ENCODE measurements around the gene ABI3BP. TPM values are rescaled to one million over a fixed set of nuclear protein-coding genes. Genes with fewer than 3 reads are reported as not detected.

The ABI3BP gene
- polyA plus RNA-seq, 1 experiment = 16.3 TPM

DNA sequence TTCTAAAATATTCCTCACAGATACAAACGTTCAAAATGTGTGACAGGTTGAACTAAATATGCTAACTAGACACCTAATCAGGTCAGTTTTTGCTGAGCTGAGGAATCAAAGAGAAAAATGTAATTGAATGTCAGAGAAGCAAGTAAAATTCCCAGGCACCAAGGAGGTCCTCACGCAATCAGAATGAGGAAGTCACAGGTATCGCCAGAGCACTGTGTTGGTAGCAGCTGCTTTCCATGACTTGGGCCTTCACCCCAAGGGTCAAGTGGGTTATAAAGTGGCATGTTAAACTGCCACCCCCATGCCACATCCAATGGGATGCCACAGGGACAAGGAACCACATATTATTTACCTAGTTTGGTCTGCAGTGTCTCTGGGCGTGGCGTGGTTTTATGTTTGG, 158.9 kb downstream of the ABI3BP start:
- TF ChIP-seq, protein P1, sequence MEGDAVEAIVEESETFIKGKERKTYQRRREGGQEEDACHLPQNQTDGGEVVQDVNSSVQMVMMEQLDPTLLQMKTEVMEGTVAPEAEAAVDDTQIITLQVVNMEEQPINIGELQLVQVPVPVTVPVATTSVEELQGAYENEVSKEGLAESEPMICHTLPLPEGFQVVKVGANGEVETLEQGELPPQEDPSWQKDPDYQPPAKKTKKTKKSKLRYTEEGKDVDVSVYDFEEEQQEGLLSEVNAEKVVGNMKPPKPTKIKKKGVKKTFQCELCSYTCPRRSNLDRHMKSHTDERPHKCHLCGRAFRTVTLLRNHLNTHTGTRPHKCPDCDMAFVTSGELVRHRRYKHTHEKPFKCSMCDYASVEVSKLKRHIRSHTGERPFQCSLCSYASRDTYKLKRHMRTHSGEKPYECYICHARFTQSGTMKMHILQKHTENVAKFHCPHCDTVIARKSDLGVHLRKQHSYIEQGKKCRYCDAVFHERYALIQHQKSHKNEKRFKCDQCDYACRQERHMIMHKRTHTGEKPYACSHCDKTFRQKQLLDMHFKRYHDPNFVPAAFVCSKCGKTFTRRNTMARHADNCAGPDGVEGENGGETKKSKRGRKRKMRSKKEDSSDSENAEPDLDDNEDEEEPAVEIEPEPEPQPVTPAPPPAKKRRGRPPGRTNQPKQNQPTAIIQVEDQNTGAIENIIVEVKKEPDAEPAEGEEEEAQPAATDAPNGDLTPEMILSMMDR (IDR thresholded peaks at IDR 0.05; ENCODE audit: insufficient read depth, low read depth, low read length) = no peak
- no peaks in the 10 kb centered on the region for H3K27me3 ChIP-seq (ENCODE audit: control insufficient read depth, insufficient read depth, low read length)
- DNase-seq (ENCODE audit: low read depth) = no peak
- no peaks in the 10 kb centered on the region for H3K36me3 ChIP-seq (ENCODE audit: control insufficient read depth, insufficient read depth, low read length)
- ChIA-PET CTCF (no interaction called here), POLR2A (no interaction called here)
- no peak overlapping the region for H3K4me3 ChIP-seq (ENCODE audit: low read depth, low read length)

DNA sequence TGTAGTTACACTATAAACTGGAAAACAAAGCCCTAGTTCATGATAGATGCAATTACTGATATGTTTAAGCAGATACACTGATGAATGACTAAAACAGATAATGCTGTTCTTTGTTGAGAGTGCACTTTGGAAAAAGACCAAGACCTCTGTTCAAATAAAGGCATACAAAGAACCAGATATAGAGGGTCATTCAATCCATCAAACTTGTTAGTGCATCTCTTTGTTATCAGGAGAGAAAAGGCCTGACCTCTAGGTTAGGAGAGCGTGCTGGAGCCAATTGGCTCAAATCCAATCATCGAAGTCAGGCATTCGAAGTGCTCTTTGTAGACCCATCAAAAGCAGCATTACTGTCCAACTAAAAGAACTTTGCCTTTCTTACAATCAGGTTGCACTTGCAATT, 159.7 kb downstream of the ABI3BP start:
- TF ChIP-seq, protein P1 (IDR thresholded peaks at IDR 0.05; ENCODE audit: insufficient read depth, low read depth, low read length) = no peak
- H3K36me3 ChIP-seq (ENCODE audit: control insufficient read depth, insufficient read depth, low read length) = no peaks in the 10 kb centered on the region
- 0 out of 2 replicates have a peak, but pooled peaks cover 2% of the 10 kb centered on the region for H3K27me3 ChIP-seq (ENCODE audit: control insufficient read depth, insufficient read depth, low read length)
- DNase-seq (ENCODE audit: low read depth) = no peak
- POLR2A ChIA-PET = no interaction called here
- CTCF ChIA-PET = no interaction called here
- no peak overlapping the region for H3K4me3 ChIP-seq (ENCODE audit: low read depth, low read length)

DNA sequence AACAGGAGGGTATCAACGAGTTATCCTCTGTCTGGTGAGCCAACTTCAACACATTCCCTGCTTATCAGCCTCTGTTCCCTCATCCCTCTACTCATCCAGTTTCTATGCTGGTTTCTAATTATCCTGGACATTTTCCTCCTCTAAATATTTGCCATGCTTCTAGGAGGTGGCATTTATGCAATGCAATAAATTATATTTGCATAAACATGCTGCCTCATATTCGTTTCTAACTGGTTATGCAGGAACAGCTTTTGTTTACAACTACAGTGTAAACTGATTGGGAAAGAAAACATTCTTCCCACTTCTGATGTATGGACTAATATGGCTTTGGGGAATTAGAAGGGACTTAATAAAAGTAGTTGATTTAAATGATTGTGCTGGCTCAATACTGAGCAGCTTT, 161.6 kb downstream of the ABI3BP start:
- Histone ChIP-seq H3K27me3 (ENCODE audit: control insufficient read depth, insufficient read depth, low read length) (0 out of 2 replicates have a peak, but pooled peaks cover 2% of the 10 kb centered on the region), H3K36me3 (ENCODE audit: control insufficient read depth, insufficient read depth, low read length) (no peaks in the 10 kb centered on the region), H3K4me3 (ENCODE audit: low read depth, low read length) (no peak overlapping the region)
- TF ChIP-seq, protein P1 (IDR thresholded peaks at IDR 0.05; ENCODE audit: insufficient read depth, low read depth, low read length) = no peak
- no peak for DNase-seq (ENCODE audit: low read depth)
- CTCF ChIA-PET = interaction anchor here (1.5 kb wide), 2 partner anchors 9 to 13 kb away, joined by 3 read pairs; no protein-coding TSS in a partner anchor
- POLR2A ChIA-PET = no interaction called here

DNA sequence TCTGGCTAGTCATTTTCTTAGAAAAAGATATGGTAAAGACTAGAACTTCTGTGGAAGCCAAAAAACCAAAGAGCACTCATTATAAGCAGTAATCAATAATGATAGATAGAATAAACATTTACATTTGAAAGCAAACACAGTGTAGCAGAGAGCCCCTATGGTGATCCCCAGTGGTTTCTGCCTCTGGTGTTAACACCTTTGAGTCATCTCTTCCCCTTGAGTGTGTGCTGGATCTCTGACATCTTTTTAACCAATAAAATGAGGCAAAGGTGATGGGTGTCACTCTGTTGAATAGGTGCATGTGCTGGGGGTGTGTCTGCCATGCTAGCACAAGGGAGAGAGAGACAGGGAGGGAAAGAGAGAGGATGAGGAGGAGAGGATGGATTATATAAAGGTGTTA, 162.3 kb downstream of the ABI3BP start:
- CTCF ChIA-PET = interaction anchor here (1.5 kb wide), 2 partner anchors 8 to 12 kb away, joined by 3 read pairs; no protein-coding TSS in a partner anchor
- Histone ChIP-seq H3K27me3 (ENCODE audit: control insufficient read depth, insufficient read depth, low read length) (0 out of 2 replicates have a peak, but pooled peaks cover 2% of the 10 kb centered on the region), H3K4me3 (ENCODE audit: low read depth, low read length) (no peak overlapping the region), H3K36me3 (ENCODE audit: control insufficient read depth, insufficient read depth, low read length) (no peaks in the 10 kb centered on the region)
- POLR2A ChIA-PET = no interaction called here
- TF ChIP-seq, protein P1 (IDR thresholded peaks at IDR 0.05; ENCODE audit: insufficient read depth, low read depth, low read length) = no peak
- no peak for DNase-seq (ENCODE audit: low read depth)

DNA sequence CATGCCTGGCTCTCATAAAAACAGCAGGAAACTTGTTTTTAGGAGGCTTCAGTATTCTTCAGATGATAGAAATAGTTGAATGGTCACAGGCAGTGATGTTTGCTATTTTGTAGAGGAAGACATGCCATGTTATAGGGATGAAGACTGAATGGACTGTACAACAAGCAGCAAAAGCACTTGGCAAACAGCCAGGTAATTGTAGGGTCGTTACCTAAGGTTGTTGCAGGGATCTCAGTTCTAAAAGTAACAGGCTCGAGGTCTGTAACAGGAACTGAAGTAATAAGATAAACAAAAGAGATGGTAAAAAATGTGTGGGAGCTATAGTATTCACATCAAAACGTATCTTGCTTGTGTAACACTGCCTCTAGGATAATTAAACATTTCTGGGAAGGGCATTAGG, 167.6 kb downstream of the ABI3BP start:
- DNase-seq (ENCODE audit: low read depth) = no peak
- ChIA-PET POLR2A (no interaction called here), CTCF (no interaction called here)
- no peaks in the 10 kb centered on the region for H3K36me3 ChIP-seq (ENCODE audit: control insufficient read depth, insufficient read depth, low read length)
- TF ChIP-seq, protein P1 (IDR thresholded peaks at IDR 0.05; ENCODE audit: insufficient read depth, low read depth, low read length) = no peak
- H3K27me3 ChIP-seq (ENCODE audit: control insufficient read depth, insufficient read depth, low read length) = 0 out of 2 replicates have a peak, but pooled peaks cover 2% of the 10 kb centered on the region
- H3K4me3 ChIP-seq (ENCODE audit: low read depth, low read length) = no peak overlapping the region

Measured in BJ (cell line).